Lung (tissue), 12 donors: ENCODE data around the gene SMTN. TPM values are rescaled to one million over a fixed set of nuclear protein-coding genes. Genes with fewer than 3 reads are reported as not detected.
"Not testable (repeated sequence)": the region's sequence is repeated elsewhere in the genome, so short reads cannot be mapped to it uniquely, and the experiment has no call there.

Experiments
- ATAC-seq: fragments of 200-7000 bp; cut with Tn5 transposase; one replicate; pipeline ENCODE4 v1.9.1; 2020; ENCODE audit warnings: moderate number of reproducible peaks; ENCODE audit not compliant: insufficient read depth, low FRiP score
- DNase-seq, 3 donors: peaks; one replicate each; pipeline ENCODE4 v3.0.0-alpha.2; 2013 to 2017
- H3K27ac ChIP-seq, 2 donors: one replicate each; pipeline ENCODE4 v1.5.1; 2013; ENCODE audit warnings: mild to moderate bottlenecking in 2 of 2, moderate library complexity in 2 of 2, control low read depth in 1 of 2, inconsistent platforms in 1 of 2, low read depth in 1 of 2, low read length in 1 of 2
- H3K27me3 ChIP-seq, 3 donors: one replicate each; pipeline ENCODE4 v1.5.1; 2013; ENCODE audit warnings: low read length in 2 of 3; ENCODE audit not compliant: control insufficient read depth in 3 of 3, insufficient read depth in 3 of 3
- H3K36me3 ChIP-seq, 4 donors: one replicate each; pipeline ENCODE4 v1.5.1; 2013; ENCODE audit warnings: low read length in 4 of 4, mild to moderate bottlenecking in 1 of 4, moderate library complexity in 1 of 4; ENCODE audit not compliant: control insufficient read depth in 4 of 4, insufficient read depth in 4 of 4
- H3K4me1 ChIP-seq, 5 donors: one replicate each; pipeline ENCODE4 v1.5.1; 2013; ENCODE audit warnings: low read length in 5 of 5, mild to moderate bottlenecking in 2 of 5, moderate library complexity in 1 of 5; ENCODE audit not compliant: control insufficient read depth in 5 of 5, insufficient read depth in 5 of 5
- H3K4me3 ChIP-seq: one replicate; pipeline ENCODE4 v1.5.1; 2013; ENCODE audit warnings: mild to moderate bottlenecking, control low read depth, moderate library complexity
- H3K9ac ChIP-seq, 2 donors: one replicate each; pipeline ENCODE4 v1.5.1; 2013; ENCODE audit warnings: low read length in 2 of 2, control low read depth in 1 of 2; ENCODE audit not compliant: insufficient read depth in 1 of 2
- H3K9me3 ChIP-seq, 4 donors: one replicate each; pipeline ENCODE4 v1.5.1; 2013; ENCODE audit warnings: low read length in 3 of 4, mild to moderate bottlenecking in 1 of 4, moderate library complexity in 1 of 4; ENCODE audit not compliant: control insufficient read depth in 4 of 4, insufficient read depth in 3 of 4
- CTCF ChIP-seq: IDR thresholded peaks from 2 replicates; pipeline ENCODE4 v1.5.1; 2012; ENCODE audit warnings: mild to moderate bottlenecking; ENCODE audit errors: control extremely low read depth, extremely low read depth
- whole genome bisulfite sequencing, 2 donors: extraction: QIAGEN DNeasy Blood & Tissue Kit; methylation state at CpG; one replicate each; pipeline ENCODE4 v1.1.7; 2013; 5-methylcytosine and 5-hydroxymethylcytosine counted together
- polyA plus RNA-seq, 2 donors: library from polyadenylated mRNA; stranded (reverse); fragments of 200-250 nt; gene quantifications; one replicate each; pipeline ENCODE4 v1.2.1, GENCODE V29; 2013
- total RNA-seq, 2 donors: library from RNA; depleted of rRNA in 1 of 2; stranded (reverse); fragments of >200 nt in 1 of 2; gene quantifications; one replicate each; pipeline ENCODE4 v1.2.1, GENCODE V29; 2014 to 2021
- donor health status: control.
- donor health status: control.
- donor health status: Bipolar disorder and iron deficiency.
- donor health status: healthy.
- donor health status: DM: yes; HTN: yes; CAD: no.

The SMTN gene
- total and polyA plus RNA-seq, 4 donors = 30.8 to 101 (median 64.7) TPM

GRCh38 chr22:31068970-31069369, 12.1 kb upstream of the SMTN start:
- DNase-seq (no peak), ATAC-seq (no peak)
- no peak for TF ChIP-seq CTCF
- no peaks in the 10 kb centered on the region for H3K9me3 ChIP-seq
- H3K27ac ChIP-seq = no peak overlapping the region
- WGBS, 2 donors = 81 to 85% methylated on average over 11 of the region's 11 CpGs
- no peak overlapping the region for H3K9ac ChIP-seq
- H3K27me3 ChIP-seq = no peaks in the 10 kb centered on the region
- no peak overlapping the region for H3K4me3 ChIP-seq
- H3K36me3 ChIP-seq = no peaks in the 10 kb centered on the region
- H3K4me1 ChIP-seq = no peaks in the 10 kb centered on the region

GRCh38 chr22:31069691-31070314, 11.3 kb upstream of the SMTN start:
- not testable (repeated sequence) for H3K9me3 ChIP-seq, H3K9ac ChIP-seq, H3K36me3 ChIP-seq, H3K27me3 ChIP-seq, DNase-seq, H3K4me1 ChIP-seq, H3K27ac ChIP-seq, ATAC-seq, H3K4me3 ChIP-seq
- WGBS, 2 donors = 86 to 91% methylated on average over 6 of the region's 6 CpGs

GRCh38 chr22:31073125-31073524, 8.0 kb upstream of the SMTN start:
- not testable (repeated sequence) for H3K36me3 ChIP-seq, ATAC-seq, H3K4me3 ChIP-seq, H3K9me3 ChIP-seq, H3K4me1 ChIP-seq, H3K27me3 ChIP-seq, H3K27ac ChIP-seq, H3K9ac ChIP-seq
- DNase-seq = peak in 1 of 3 donors; percentile 45
- WGBS, 2 donors = 49 to 60% methylated on average over 9 of the region's 9 CpGs

GRCh38 chr22:31073545-31074145, 7.5 kb upstream of the SMTN start:
- not testable (repeated sequence) for DNase-seq, H3K36me3 ChIP-seq, ATAC-seq, H3K4me3 ChIP-seq, H3K4me1 ChIP-seq, H3K9me3 ChIP-seq, H3K27me3 ChIP-seq, H3K27ac ChIP-seq, H3K9ac ChIP-seq
- 82 to 90% methylated on average over 5 of the region's 5 CpGs for WGBS, 2 donors

GRCh38 chr22:31075961-31076360, 5.2 kb upstream of the SMTN start:
- H3K4me1 ChIP-seq = peaks cover 0 to 19% (median 10%) of the 10 kb centered on the region in 5 donors
- no peak overlapping the region for H3K4me3 ChIP-seq
- H3K27me3 ChIP-seq = no peaks in the 10 kb centered on the region
- ATAC-seq (no peak), DNase-seq (peak; percentile 85 to 96 (median 88))
- H3K27ac ChIP-seq = peak overlapping the region; percentile 27 to 65
- 78 to 83% methylated on average over 15 of the region's 15 CpGs for WGBS, 2 donors
- no peaks in the 10 kb centered on the region for H3K36me3 ChIP-seq
- H3K9ac ChIP-seq = peak overlapping the region in 1 of 2 donors; percentile 55
- TF ChIP-seq CTCF = no peak
- no peaks in the 10 kb centered on the region for H3K9me3 ChIP-seq
